ENCODE measurements around the gene GNG14.
"Not testable (repeated sequence)": the region's sequence is repeated elsewhere in the genome, so short reads cannot be mapped to it uniquely, and the experiment has no call there.

GNG14 gene

GRCh38 chr19:12667731-12668302 is 20.0 kb upstream of the GNG14 start:
- DNase-seq: no peak

GRCh38 chr19:12668346-12668745 is 19.5 kb upstream of the GNG14 start:
- DNase-seq: no peak

GRCh38 chr19:12668932-12669269 is 18.9 kb upstream of the GNG14 start:
- peak; percentile 74 for DNase-seq

- peak; percentile 79 for DNase-seq
These were observed 18.3 kb upstream of the GNG14 start for GRCh38 chr19:12669270-12670158.

- no peak for DNase-seq
These were observed 17.5 kb upstream of the GNG14 start for GRCh38 chr19:12670159-12670928.

GRCh38 chr19:12672744-12673143 is 15.1 kb upstream of the GNG14 start:
- DNase-seq: no peak

- no peak for DNase-seq
These were observed 12.4 kb upstream of the GNG14 start for GRCh38 chr19:12675399-12675798.

GRCh38 chr19:12675940-12676339 is 11.9 kb upstream of the GNG14 start:
- no peak for DNase-seq

GRCh38 chr19:12676384-12676792 is 11.4 kb upstream of the GNG14 start:
- DNase-seq: peak; percentile 87

- DNase-seq: no peak
These were observed 10.9 kb upstream of the GNG14 start for GRCh38 chr19:12676928-12677327.

- DNase-seq: not testable (repeated sequence)
These were observed 9.8 kb upstream of the GNG14 start for GRCh38 chr19:12678039-12678438.

- no peak for DNase-seq
These were observed 7.8 kb upstream of the GNG14 start for GRCh38 chr19:12680034-12680433.

GRCh38 chr19:12681074-12681987 is 6.5 kb upstream of the GNG14 start, which contains the start of gene DHPS:
Gene DHPS (minus strand): TSS chr19:12681880. CDS start chr19:12681766, 114 bp downstream.
- DNase-seq: peak; percentile 90

- DNase-seq: no peak
These were observed 2.0 kb upstream of the GNG14 start for GRCh38 chr19:12685831-12686230.

GRCh38 chr19:12689012-12689411 is 1.2 kb downstream of the GNG14 start:
- no peak for DNase-seq

- DNase-seq: no peak
These were observed 1.9 kb downstream of the GNG14 start for GRCh38 chr19:12689581-12690216.

GRCh38 chr19:12692960-12693359 is 5.2 kb downstream of the GNG14 start:
- no peak for DNase-seq

- no peak for DNase-seq
These were observed 6.8 kb downstream of the GNG14 start for GRCh38 chr19:12694641-12695040.

GRCh38 chr19:12695096-12695495 is 7.3 kb downstream of the GNG14 start:
- no peak for DNase-seq

- no peak for DNase-seq
These were observed 7.7 kb downstream of the GNG14 start for GRCh38 chr19:12695514-12695913.

- no peak for DNase-seq
These were observed 8.2 kb downstream of the GNG14 start for GRCh38 chr19:12695997-12696365.
